ENCODE data around the gene STIMATE. TPM values are rescaled to one million over a fixed set of nuclear protein-coding genes. Genes with fewer than 3 reads are reported as not detected.

STIMATE gene
- total and polyA plus RNA-seq, 4 donors: 17.7 to 38.6 (median 31.6) TPM

DNA sequence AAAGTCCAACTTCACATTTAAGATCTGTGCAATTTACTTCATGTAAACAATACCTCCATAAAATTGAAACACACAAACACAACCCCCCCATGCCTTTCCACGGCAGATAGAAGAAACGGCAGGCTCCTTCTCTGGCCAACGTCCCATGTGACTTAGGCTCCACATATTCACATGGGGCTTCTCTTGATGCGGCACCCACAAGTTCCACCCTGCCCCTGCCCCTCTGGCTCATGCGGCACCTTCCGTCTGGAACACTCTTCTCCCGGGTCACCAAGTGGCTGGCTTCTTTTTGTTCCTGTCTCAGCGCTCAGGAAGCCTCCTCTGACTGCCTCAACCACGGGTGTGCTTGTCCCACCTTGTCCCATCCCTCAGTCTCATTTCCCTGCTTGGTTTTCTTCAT is 25.6 kb downstream of the STIMATE start:
- Histone ChIP-seq H3K4me3 (ENCODE audit: low read length in 2 of 2) (no peak overlapping the region), H3K36me3 (ENCODE audit: control insufficient read depth in 1 of 2, insufficient read depth in 2 of 2, low read length in 1 of 2) (no peaks in the 10 kb centered on the region), H3K9me3 (ENCODE audit: control insufficient read depth, low read length) (no peaks in the 10 kb centered on the region), H3K4me1 (ENCODE audit: control insufficient read depth in 1 of 2, insufficient read depth in 2 of 2, low read length in 2 of 2) (peaks cover 0 to 6% of the 10 kb centered on the region in 2 donors), H3K27me3 (ENCODE audit: control insufficient read depth in 1 of 2, insufficient read depth in 2 of 2, low read length in 1 of 2) (no peaks in the 10 kb centered on the region), H3K27ac (ENCODE audit: low read depth in 1 of 2, low read length in 2 of 2) (no peak overlapping the region)
- WGBS, 2 donors: 67 to 71% methylated on average over 9 of the region's 9 CpGs
- ATAC-seq (ENCODE audit: low FRiP score) (no peak), DNase-seq (no peak)
- intact Hi-C loops (cut with DNase I): no loop called here

DNA sequence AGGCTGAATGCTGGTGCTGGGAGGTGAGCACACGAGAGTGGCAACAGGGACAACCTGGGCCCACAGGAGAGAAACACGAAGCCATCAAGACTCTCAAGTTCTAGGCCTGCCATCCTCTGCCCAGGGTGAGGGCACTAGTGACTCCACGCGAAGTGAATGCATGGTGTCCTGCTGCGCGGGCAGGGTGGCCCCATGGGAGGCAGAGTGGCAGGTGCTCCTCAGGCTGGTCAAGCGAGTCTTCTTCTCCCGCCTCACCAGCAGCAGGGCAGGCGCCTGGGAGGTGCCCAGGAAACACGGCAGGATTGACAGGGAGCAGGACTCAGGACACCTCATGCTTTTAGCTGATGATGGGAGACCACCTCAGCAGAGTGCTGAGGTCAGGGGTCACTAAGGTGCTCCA is 26.9 kb downstream of the STIMATE start:
- ATAC-seq (ENCODE audit: low FRiP score) (no peak), DNase-seq (no peak)
- intact Hi-C loops (cut with DNase I): no loop called here
- Histone ChIP-seq H3K4me3 (ENCODE audit: low read length in 2 of 2) (no peak overlapping the region), H3K36me3 (ENCODE audit: control insufficient read depth in 1 of 2, insufficient read depth in 2 of 2, low read length in 1 of 2) (no peaks in the 10 kb centered on the region), H3K27ac (ENCODE audit: low read depth in 1 of 2, low read length in 2 of 2) (no peak overlapping the region), H3K9me3 (ENCODE audit: control insufficient read depth, low read length) (no peaks in the 10 kb centered on the region), H3K27me3 (ENCODE audit: control insufficient read depth in 1 of 2, insufficient read depth in 2 of 2, low read length in 1 of 2) (no peaks in the 10 kb centered on the region), H3K4me1 (ENCODE audit: control insufficient read depth in 1 of 2, insufficient read depth in 2 of 2, low read length in 2 of 2) (peaks cover 0 to 6% of the 10 kb centered on the region in 2 donors)
- WGBS, 2 donors: 94 to 97% methylated on average over 10 of the region's 10 CpGs

GRCh38 chr3:52866427-52866826 is 30.9 kb downstream of the STIMATE start:
- Histone ChIP-seq H3K36me3 (ENCODE audit: control insufficient read depth in 1 of 2, insufficient read depth in 2 of 2, low read length in 1 of 2) (no peaks in the 10 kb centered on the region), H3K4me1 (ENCODE audit: control insufficient read depth in 1 of 2, insufficient read depth in 2 of 2, low read length in 2 of 2) (no peaks in the 10 kb centered on the region), H3K27ac (ENCODE audit: low read depth in 1 of 2, low read length in 2 of 2) (no peak overlapping the region), H3K4me3 (ENCODE audit: low read length in 2 of 2) (no peak overlapping the region), H3K9me3 (ENCODE audit: control insufficient read depth, low read length) (no peaks in the 10 kb centered on the region), H3K27me3 (ENCODE audit: control insufficient read depth in 1 of 2, insufficient read depth in 2 of 2, low read length in 1 of 2) (no peaks in the 10 kb centered on the region)
- DNase-seq (no peak), ATAC-seq (ENCODE audit: low FRiP score) (no peak)
- 94 to 95% methylated on average over 12 of the region's 12 CpGs for WGBS, 2 donors
- intact Hi-C loops (cut with DNase I): no loop called here

DNA sequence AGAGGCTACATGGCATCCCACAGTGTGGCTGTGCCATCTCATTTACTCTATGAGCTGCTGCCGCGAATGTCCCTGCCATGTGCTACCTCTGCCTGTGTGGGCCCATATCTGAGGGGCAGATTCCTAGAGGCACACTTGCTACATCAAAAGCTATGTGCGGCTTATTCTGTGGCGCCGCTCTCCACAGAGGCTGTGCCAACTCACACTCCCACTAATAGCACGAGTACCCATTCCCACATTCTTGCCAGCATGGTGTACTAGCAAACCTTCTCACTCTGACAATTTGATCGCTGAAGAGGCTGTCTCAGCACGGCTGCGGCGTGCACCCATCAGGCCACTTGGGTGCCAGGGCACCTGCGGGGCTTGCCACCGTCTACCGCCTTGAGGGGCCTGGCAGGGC is 31.4 kb downstream of the STIMATE start:
- H3K9me3 ChIP-seq (ENCODE audit: control insufficient read depth, low read length): no peaks in the 10 kb centered on the region
- H3K36me3 ChIP-seq (ENCODE audit: control insufficient read depth in 1 of 2, insufficient read depth in 2 of 2, low read length in 1 of 2): no peaks in the 10 kb centered on the region
- no peak overlapping the region for H3K27ac ChIP-seq (ENCODE audit: low read depth in 1 of 2, low read length in 2 of 2)
- no peak for DNase-seq
- no peaks in the 10 kb centered on the region for H3K4me1 ChIP-seq (ENCODE audit: control insufficient read depth in 1 of 2, insufficient read depth in 2 of 2, low read length in 2 of 2)
- no peak for ATAC-seq (ENCODE audit: low FRiP score)
- WGBS, 2 donors: 94% methylated on average over 13 of the region's 13 CpGs
- H3K27me3 ChIP-seq (ENCODE audit: control insufficient read depth in 1 of 2, insufficient read depth in 2 of 2, low read length in 1 of 2): no peaks in the 10 kb centered on the region
- H3K4me3 ChIP-seq (ENCODE audit: low read length in 2 of 2): no peak overlapping the region
- intact Hi-C loops (cut with DNase I): no loop called here

DNA sequence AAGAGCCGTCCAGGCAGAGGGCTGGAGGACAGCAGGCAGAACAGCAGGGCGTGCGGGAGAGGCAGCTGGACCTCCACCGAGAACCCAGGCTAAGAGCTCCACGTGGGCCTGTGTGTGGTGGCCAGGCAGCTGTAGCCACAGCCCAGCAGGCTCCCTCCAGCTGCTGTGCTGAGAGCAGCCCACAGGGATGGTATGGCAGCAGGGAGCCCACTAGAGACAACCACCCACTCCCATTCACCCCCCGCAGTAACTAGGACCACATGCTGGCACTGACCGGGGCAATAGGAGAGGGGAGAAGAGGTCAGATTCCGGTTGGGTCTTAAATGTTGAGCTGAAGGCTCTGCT is 37.0 kb downstream of the STIMATE start:
- no peaks in the 10 kb centered on the region for H3K27me3 ChIP-seq (ENCODE audit: control insufficient read depth in 1 of 2, insufficient read depth in 2 of 2, low read length in 1 of 2)
- H3K4me3 ChIP-seq (ENCODE audit: low read length in 2 of 2): no peak overlapping the region
- no peaks in the 10 kb centered on the region for H3K4me1 ChIP-seq (ENCODE audit: control insufficient read depth in 1 of 2, insufficient read depth in 2 of 2, low read length in 2 of 2)
- no peak for DNase-seq
- intact Hi-C loops (cut with DNase I): no loop called here
- H3K9me3 ChIP-seq (ENCODE audit: control insufficient read depth, low read length): no peaks in the 10 kb centered on the region
- 77 to 78% methylated on average over 8 of the region's 8 CpGs for WGBS, 2 donors
- H3K36me3 ChIP-seq (ENCODE audit: control insufficient read depth in 1 of 2, insufficient read depth in 2 of 2, low read length in 1 of 2): no peaks in the 10 kb centered on the region
- no peak for ATAC-seq (ENCODE audit: low FRiP score)
- H3K27ac ChIP-seq (ENCODE audit: low read depth in 1 of 2, low read length in 2 of 2): no peak overlapping the region

DNA sequence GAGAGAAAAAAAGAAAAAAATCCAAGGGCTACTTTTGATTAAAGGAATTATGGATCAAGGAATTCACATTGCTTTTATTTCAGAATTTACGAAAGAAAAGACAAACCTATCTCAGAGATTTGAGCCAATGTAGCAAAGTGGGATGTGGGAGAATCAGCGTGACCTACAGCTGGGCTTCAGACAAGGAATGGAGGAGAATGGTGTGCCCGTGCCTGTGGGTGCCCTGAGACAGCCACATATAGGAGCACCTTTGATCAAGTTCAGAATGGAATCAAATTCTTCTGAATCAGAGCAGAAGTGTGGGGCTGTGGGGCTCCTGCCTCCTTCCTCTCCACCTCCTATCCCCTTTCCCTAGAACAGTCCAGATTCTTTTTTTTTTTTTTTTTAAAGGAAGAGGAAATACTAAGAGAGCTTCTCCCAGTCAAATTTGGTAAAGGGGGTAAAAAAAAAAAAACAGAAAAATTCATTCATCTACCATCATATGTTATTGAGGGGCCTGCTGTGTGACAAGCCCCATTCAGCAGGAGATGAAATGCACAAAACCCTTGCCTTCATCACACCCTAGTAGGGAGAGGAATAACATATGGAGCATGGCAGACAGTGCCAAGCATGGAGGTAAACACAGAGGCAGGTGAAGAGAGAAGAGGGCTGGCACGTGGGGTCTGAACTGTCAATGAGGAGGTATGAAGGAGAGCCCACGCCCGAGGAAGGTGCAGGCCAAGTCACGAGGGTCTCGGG is 37.5 kb downstream of the STIMATE start:
- DNase-seq (no peak), ATAC-seq (ENCODE audit: low FRiP score) (no peak)
- intact Hi-C loops (cut with DNase I): loop anchor here in 1 of 2 donors (10.0 kb wide), 1 partner anchor 75 kb away; no protein-coding TSS in a partner anchor
- no peaks in the 10 kb centered on the region for H3K4me1 ChIP-seq (ENCODE audit: control insufficient read depth in 1 of 2, insufficient read depth in 2 of 2, low read length in 2 of 2)
- H3K36me3 ChIP-seq (ENCODE audit: control insufficient read depth in 1 of 2, insufficient read depth in 2 of 2, low read length in 1 of 2): no peaks in the 10 kb centered on the region
- H3K27me3 ChIP-seq (ENCODE audit: control insufficient read depth in 1 of 2, insufficient read depth in 2 of 2, low read length in 1 of 2): no peaks in the 10 kb centered on the region
- no peaks in the 10 kb centered on the region for H3K9me3 ChIP-seq (ENCODE audit: control insufficient read depth, low read length)
- H3K27ac ChIP-seq (ENCODE audit: low read depth in 1 of 2, low read length in 2 of 2): no peak overlapping the region
- WGBS, 2 donors: 82 to 86% methylated on average over 8 of the region's 8 CpGs
- no peak overlapping the region for H3K4me3 ChIP-seq (ENCODE audit: low read length in 2 of 2)

DNA sequence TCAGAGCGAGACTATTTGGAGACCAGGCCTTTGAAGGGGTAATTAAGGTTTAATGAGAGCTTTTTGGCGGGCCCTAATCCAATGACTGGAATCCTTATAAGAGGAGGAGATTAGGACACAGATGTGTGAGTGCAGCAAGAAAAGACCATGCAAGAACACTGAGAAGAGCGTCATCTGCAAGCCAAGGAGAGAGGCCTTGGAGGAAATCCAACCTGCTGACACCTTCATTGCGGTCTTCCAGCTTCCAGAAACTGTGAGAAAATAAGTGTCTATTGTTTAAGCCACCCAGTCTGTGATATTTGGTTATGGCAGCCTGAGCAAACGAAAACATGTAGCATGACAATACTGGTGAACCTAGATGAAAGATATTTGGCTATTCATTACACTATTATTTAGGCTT is 39.5 kb downstream of the STIMATE start:
- intact Hi-C loops (cut with DNase I): loop anchor here in 1 of 2 donors (10.0 kb wide), 1 partner anchor 77 kb away; no protein-coding TSS in a partner anchor
- H3K4me3 ChIP-seq (ENCODE audit: low read length in 2 of 2): no peak overlapping the region
- ATAC-seq (ENCODE audit: low FRiP score): no peak
- no peaks in the 10 kb centered on the region for H3K9me3 ChIP-seq (ENCODE audit: control insufficient read depth, low read length)
- no peaks in the 10 kb centered on the region for H3K4me1 ChIP-seq (ENCODE audit: control insufficient read depth in 1 of 2, insufficient read depth in 2 of 2, low read length in 2 of 2)
- DNase-seq: no peak
- WGBS, 2 donors: 92 to 93% methylated on average over 5 of the region's 5 CpGs
- H3K36me3 ChIP-seq (ENCODE audit: control insufficient read depth in 1 of 2, insufficient read depth in 2 of 2, low read length in 1 of 2): no peaks in the 10 kb centered on the region
- H3K27ac ChIP-seq (ENCODE audit: low read depth in 1 of 2, low read length in 2 of 2): no peak overlapping the region
- no peaks in the 10 kb centered on the region for H3K27me3 ChIP-seq (ENCODE audit: control insufficient read depth in 1 of 2, insufficient read depth in 2 of 2, low read length in 1 of 2)

GRCh38 chr3:52857133-52857532 is 40.2 kb downstream of the STIMATE start:
- no peak overlapping the region for H3K27ac ChIP-seq (ENCODE audit: low read depth in 1 of 2, low read length in 2 of 2)
- intact Hi-C loops (cut with DNase I): loop anchor here in 1 of 2 donors (10.0 kb wide), 1 partner anchor 78 kb away; no protein-coding TSS in a partner anchor
- H3K27me3 ChIP-seq (ENCODE audit: control insufficient read depth in 1 of 2, insufficient read depth in 2 of 2, low read length in 1 of 2): no peaks in the 10 kb centered on the region
- H3K4me3 ChIP-seq (ENCODE audit: low read length in 2 of 2): no peak overlapping the region
- no peaks in the 10 kb centered on the region for H3K4me1 ChIP-seq (ENCODE audit: control insufficient read depth in 1 of 2, insufficient read depth in 2 of 2, low read length in 2 of 2)
- 29 to 32% methylated on average over 3 of the region's 3 CpGs for WGBS, 2 donors
- DNase-seq: no peak
- H3K9me3 ChIP-seq (ENCODE audit: control insufficient read depth, low read length): no peaks in the 10 kb centered on the region
- no peak for ATAC-seq (ENCODE audit: low FRiP score)
- no peaks in the 10 kb centered on the region for H3K36me3 ChIP-seq (ENCODE audit: control insufficient read depth in 1 of 2, insufficient read depth in 2 of 2, low read length in 1 of 2)

DNA sequence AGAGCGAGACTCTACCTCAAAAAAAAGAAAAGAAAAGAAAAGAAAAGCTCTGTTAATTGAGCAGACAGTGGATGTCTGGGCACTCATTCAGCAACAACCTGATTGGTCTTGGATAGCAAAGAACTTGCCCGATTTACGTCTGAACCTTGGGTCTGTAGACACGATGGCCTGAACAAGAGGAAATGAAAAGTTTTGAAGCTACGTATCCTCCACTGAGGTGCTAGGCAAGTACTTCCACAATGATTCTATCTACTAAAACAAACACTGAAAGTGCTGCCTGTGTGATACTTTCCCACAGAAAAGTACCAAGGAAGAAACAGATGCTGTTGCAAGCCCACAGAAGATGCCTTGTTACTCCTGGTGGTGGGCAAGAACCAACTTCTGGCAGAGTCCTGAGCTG is 40.7 kb downstream of the STIMATE start:
- Histone ChIP-seq H3K4me1 (ENCODE audit: control insufficient read depth in 1 of 2, insufficient read depth in 2 of 2, low read length in 2 of 2) (no peaks in the 10 kb centered on the region), H3K4me3 (ENCODE audit: low read length in 2 of 2) (no peak overlapping the region), H3K27me3 (ENCODE audit: control insufficient read depth in 1 of 2, insufficient read depth in 2 of 2, low read length in 1 of 2) (no peaks in the 10 kb centered on the region), H3K27ac (ENCODE audit: low read depth in 1 of 2, low read length in 2 of 2) (no peak overlapping the region), H3K36me3 (ENCODE audit: control insufficient read depth in 1 of 2, insufficient read depth in 2 of 2, low read length in 1 of 2) (no peaks in the 10 kb centered on the region), H3K9me3 (ENCODE audit: control insufficient read depth, low read length) (no peaks in the 10 kb centered on the region)
- ATAC-seq (ENCODE audit: low FRiP score) (no peak), DNase-seq (no peak)
- 31 to 45% methylated on average over 5 of the region's 5 CpGs for WGBS, 2 donors
- intact Hi-C loops (cut with DNase I): loop anchor here in 1 of 2 donors (10.0 kb wide), 1 partner anchor 78 kb away; no protein-coding TSS in a partner anchor

Data from aorta (tissue), 5 donors.